Measurements from ENCODE around the gene C22orf39. TPM values are rescaled to one million over a fixed set of nuclear protein-coding genes. Genes with fewer than 3 reads are reported as not detected.

Gene C22orf39
- total RNA-seq, 1 donor from 2014 or later: 58.5 TPM

DNA sequence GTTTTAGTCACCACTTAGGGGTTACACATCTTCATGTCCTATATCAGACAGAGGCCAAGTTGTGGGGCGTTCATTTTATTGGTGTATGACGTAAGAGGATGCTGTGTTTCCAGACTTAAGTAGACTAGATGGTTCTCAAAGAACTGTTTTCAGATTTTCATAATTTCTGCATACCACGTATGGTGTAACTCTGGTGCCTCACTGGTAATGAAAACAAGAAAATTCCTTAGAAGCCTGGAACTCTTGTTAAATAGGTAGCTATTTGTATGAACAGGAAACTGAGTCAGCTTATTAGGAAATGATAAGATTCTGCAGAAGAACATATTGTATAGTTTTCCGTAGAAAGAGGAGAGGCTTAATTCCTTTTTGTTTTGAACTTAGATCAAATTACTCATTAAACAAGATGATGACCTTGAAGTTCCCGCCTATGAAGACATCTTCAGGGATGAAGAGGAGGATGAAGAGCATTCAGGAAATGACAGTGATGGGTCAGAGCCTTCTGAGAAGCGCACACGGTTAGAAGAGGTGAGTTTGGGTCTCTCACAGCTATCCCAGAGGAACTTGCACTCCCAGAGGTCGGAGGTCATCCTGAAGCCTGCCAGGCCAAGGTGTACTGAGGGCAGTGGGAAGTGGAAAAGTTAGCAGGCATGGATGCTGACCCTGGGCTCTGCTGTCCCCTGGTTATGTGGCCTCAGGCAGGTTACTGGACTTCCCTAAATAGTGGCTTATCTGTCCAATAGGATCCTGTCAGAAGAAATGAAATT is 36.2 kb upstream of the C22orf39 start:
- TF ChIP-seq, protein P1, sequence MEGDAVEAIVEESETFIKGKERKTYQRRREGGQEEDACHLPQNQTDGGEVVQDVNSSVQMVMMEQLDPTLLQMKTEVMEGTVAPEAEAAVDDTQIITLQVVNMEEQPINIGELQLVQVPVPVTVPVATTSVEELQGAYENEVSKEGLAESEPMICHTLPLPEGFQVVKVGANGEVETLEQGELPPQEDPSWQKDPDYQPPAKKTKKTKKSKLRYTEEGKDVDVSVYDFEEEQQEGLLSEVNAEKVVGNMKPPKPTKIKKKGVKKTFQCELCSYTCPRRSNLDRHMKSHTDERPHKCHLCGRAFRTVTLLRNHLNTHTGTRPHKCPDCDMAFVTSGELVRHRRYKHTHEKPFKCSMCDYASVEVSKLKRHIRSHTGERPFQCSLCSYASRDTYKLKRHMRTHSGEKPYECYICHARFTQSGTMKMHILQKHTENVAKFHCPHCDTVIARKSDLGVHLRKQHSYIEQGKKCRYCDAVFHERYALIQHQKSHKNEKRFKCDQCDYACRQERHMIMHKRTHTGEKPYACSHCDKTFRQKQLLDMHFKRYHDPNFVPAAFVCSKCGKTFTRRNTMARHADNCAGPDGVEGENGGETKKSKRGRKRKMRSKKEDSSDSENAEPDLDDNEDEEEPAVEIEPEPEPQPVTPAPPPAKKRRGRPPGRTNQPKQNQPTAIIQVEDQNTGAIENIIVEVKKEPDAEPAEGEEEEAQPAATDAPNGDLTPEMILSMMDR (IDR thresholded peaks at IDR 0.05): no peak
- no peaks in the 10 kb centered on the region for H3K27me3 ChIP-seq
- H3K4me3 ChIP-seq: no peak overlapping the region
- H3K36me3 ChIP-seq: no peaks in the 10 kb centered on the region
- no peaks in the 10 kb centered on the region for H3K9me3 ChIP-seq
- peaks cover 3 to 4% of the 10 kb centered on the region in 2 donors for H3K4me1 ChIP-seq
- DNase-seq (ENCODE audit: low spot score in 2 of 2): no peak
- intact Hi-C loops (cut with DNase I): no loop called here
- no peak overlapping the region for H3K27ac ChIP-seq

DNA sequence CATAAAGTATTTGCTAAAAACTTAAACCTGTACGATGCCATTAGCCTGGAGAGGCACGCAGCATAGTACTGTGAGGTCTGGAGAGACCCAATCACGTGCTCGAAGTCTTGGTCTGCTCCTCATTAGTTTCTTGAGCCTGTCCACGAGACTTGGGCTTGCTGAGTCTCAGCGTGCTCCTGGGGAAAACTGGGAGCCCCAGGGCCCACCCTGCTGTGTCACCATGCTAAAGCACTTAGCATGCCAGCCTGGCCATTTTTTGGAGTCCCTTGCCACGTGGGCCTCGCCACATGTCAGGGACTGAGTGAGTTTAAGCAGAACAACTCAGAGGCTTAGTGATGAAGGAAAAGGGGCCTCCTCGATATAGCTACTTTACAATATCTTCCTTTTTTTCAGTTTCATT is 34.8 kb upstream of the C22orf39 start:
- no peak overlapping the region for H3K27ac ChIP-seq
- TF ChIP-seq, protein P1 (IDR thresholded peaks at IDR 0.05): no peak

DNA sequence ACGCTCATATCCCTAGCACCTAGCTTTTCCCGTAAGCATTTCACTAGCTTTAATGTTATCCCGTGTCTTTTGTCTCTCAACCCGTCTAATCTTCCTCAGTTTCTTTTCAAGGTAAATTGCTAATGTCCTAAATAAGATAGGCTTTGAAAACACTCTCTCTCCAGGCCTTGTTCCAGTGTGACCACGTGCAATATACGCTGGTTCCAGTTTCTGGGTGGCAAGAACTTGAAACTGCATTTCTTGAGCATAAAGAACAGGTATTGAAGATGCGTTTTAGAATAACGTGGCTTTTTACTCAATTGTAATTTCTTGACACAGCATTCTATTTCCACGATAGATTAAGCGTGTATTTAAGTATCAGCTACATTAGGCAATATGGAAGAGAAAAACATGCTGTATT is 33.3 kb upstream of the C22orf39 start:
- intact Hi-C loops (cut with DNase I): no loop called here
- Histone ChIP-seq H3K27ac (no peak overlapping the region), H3K36me3 (no peaks in the 10 kb centered on the region), H3K4me3 (no peak overlapping the region), H3K9me3 (no peaks in the 10 kb centered on the region), H3K27me3 (no peaks in the 10 kb centered on the region), H3K4me1 (peaks cover 3 to 11% of the 10 kb centered on the region in 2 donors)
- no peak for DNase-seq (ENCODE audit: low spot score in 2 of 2)
- TF ChIP-seq, protein P1 (IDR thresholded peaks at IDR 0.05): no peak

More for the DNA sequence above, 34.8 kb upstream of the C22orf39 start:
- no peak overlapping the region for H3K4me3 ChIP-seq
- intact Hi-C loops (cut with DNase I): no loop called here
- no peak for DNase-seq (ENCODE audit: low spot score in 2 of 2)
- H3K9me3 ChIP-seq: no peaks in the 10 kb centered on the region
- no peaks in the 10 kb centered on the region for H3K36me3 ChIP-seq
- H3K27me3 ChIP-seq: no peaks in the 10 kb centered on the region
- H3K4me1 ChIP-seq: peaks cover 3 to 10% of the 10 kb centered on the region in 2 donors

DNA sequence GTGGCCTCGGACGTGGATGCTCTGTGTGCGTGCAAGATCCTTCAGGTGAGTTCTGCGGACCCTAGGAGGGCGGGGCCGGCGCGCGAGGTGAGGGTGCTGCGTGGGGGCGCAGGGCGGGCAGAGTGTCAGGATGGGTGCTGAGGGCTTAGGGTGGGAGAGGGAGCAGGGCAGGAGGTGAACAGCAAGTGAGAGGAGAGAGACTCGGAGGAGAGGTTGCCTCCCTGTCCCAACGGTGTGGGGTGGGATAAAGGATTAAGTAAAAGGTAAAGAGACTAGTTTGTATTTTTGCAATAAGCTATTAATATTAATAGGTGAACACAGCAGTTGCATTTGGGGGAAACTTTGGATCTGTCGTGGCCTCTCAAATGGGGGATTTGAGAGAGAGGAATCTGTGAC is 32.7 kb upstream of the C22orf39 start:
- Histone ChIP-seq H3K9me3 (no peaks in the 10 kb centered on the region), H3K36me3 (peaks cover 0 to 4% of the 10 kb centered on the region in 2 donors), H3K4me1 (peaks cover 3 to 11% of the 10 kb centered on the region in 2 donors), H3K27me3 (no peaks in the 10 kb centered on the region), H3K4me3 (peak overlapping the region; percentile 37 to 84), H3K27ac (no peak overlapping the region)
- TF ChIP-seq, protein P1 (IDR thresholded peaks at IDR 0.05): no peak
- DNase-seq (ENCODE audit: low spot score in 2 of 2): no peak
- intact Hi-C loops (cut with DNase I): no loop called here

DNA sequence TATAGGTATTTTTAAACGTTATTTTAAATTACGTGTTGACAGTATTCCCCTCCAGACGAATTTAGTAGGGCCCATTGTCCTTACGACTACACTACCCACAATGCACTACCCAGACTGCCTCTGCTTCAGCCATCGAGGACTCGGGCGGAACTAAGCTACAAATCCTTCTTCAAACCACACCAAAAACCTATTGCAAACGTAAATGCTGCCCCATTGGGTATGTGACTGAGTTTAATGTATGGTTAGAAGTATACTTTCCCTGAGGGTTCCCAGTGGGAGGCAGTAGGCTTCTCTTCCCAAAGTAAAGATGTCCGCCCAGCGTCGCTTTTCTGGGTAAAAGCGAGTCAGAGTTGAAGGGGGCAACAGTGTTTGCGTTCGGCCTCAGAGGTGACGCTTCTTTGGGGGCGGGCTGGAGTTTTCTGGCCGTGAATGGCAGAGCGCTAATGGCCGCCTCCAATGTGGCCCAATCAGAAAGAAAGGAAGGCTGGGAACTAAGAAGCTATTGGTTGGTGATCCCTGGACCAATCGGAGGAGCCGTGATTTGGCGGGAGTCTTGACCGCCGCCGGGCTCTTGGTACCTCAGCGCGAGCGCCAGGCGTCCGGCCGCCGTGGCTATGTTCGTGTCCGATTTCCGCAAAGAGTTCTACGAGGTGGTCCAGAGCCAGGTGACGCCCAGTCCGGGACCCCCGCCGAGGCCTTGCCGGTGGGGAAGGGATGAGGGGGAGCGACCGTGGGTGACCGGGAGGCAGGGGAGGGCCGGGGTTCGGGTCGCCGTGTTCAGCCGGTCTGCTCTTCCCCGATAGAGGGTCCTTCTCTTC is 32.1 kb upstream of the C22orf39 start, which contains the start of gene CDC45:
TSS of gene CDC45 (plus strand) at position 566 of the 818 bp plus-strand sequence. CDS start at position 615, 49 bp downstream.
- Histone ChIP-seq H3K9me3 (no peaks in the 10 kb centered on the region), H3K36me3 (peaks cover 3 to 7% of the 10 kb centered on the region in 2 donors), H3K4me1 (peaks cover 3 to 11% of the 10 kb centered on the region in 2 donors), H3K4me3 (peak within 1 kb of the TSS; percentile 84 to 85), H3K27ac (peak within 1 kb of the TSS; percentile 87 to 98), H3K27me3 (no peaks in the 10 kb centered on the region)
- intact Hi-C loops (cut with DNase I): loop anchor here (1.0 to 2.0 kb wide), 6 partner anchors 32 to 335 kb away; partner anchors contain the start of genes C22orf39, CLTCL1, ESS2 and MRPL40
- DNase-seq (ENCODE audit: low spot score in 2 of 2): peak; percentile 90 to 98
- TF ChIP-seq, protein P1 (IDR thresholded peaks at IDR 0.05): no peak

All from ascending aorta (tissue), 2 donors.